Erythroblast (primary cell): Measurements from ENCODE around the gene LYPD6B.

ENCODE experiments used
- GATA1 ChIP-seq: IDR thresholded peaks from 2 replicates; pipeline ENCODE4 v1.6.1; 2011; ENCODE audit warnings: low read depth, mild to moderate bottlenecking, control low read depth, low read length, moderate library complexity
- POLR2A ChIP-seq: IDR thresholded peaks from 2 replicates; pipeline ENCODE4 v1.6.1; 2011; ENCODE audit warnings: mild to moderate bottlenecking, low read length

GRCh38 chr2:149188291-149188690 is 149.8 kb downstream of the LYPD6B start:
- TF ChIP-seq GATA1 (no peak), POLR2A (no peak)
